ENCODE data around the gene UROC1. TPM values are rescaled to one million over a fixed set of nuclear protein-coding genes. Genes with fewer than 3 reads are reported as not detected.

Gene UROC1
- total and polyA plus RNA-seq, 2 donors from 2014 or later: not detected

GRCh38 chr3:126509597-126510307, 7.8 kb downstream of the UROC1 start:
- no peak overlapping the region for H3K4me3 ChIP-seq (ENCODE audit: low read length in 3 of 3)
- H3K27me3 ChIP-seq (ENCODE audit: control insufficient read depth, insufficient read depth, low read length): no peaks in the 10 kb centered on the region
- no peaks in the 10 kb centered on the region for H3K4me1 ChIP-seq (ENCODE audit: control insufficient read depth in 2 of 3, insufficient read depth in 2 of 3, low read depth in 1 of 3, low read length in 3 of 3)
- no peak overlapping the region for H3K9ac ChIP-seq (ENCODE audit: low read length in 3 of 3)
- H3K27ac ChIP-seq (ENCODE audit: low read depth in 2 of 2, low read length in 2 of 2): no peak overlapping the region
- FAIRE-seq (no peak), DNase-seq (peak in 1 of 5 donors; percentile 60)
- H3K9me3 ChIP-seq (ENCODE audit: control insufficient read depth in 2 of 3, insufficient read depth in 1 of 3, low read length in 3 of 3): no peaks in the 10 kb centered on the region
- intact Hi-C loops (cut with DNase I): no loop called here
- H3K36me3 ChIP-seq (ENCODE audit: control insufficient read depth in 2 of 3, insufficient read depth in 3 of 3, low read length in 3 of 3): no peaks in the 10 kb centered on the region
- no peak for TF ChIP-seq CTCF (IDR thresholded peaks at IDR 0.05; ENCODE audit: borderline replicate concordance, extremely low read depth, insufficient read depth)

- Histone ChIP-seq H3K36me3 (ENCODE audit: control insufficient read depth in 2 of 3, insufficient read depth in 3 of 3, low read length in 3 of 3) (no peaks in the 10 kb centered on the region), H3K27me3 (ENCODE audit: control insufficient read depth, insufficient read depth, low read length) (no peaks in the 10 kb centered on the region), H3K9me3 (ENCODE audit: control insufficient read depth in 2 of 3, insufficient read depth in 1 of 3, low read length in 3 of 3) (no peaks in the 10 kb centered on the region), H3K4me3 (ENCODE audit: low read length in 3 of 3) (no peak overlapping the region), H3K9ac (ENCODE audit: low read length in 3 of 3) (no peak overlapping the region), H3K4me1 (ENCODE audit: control insufficient read depth in 2 of 3, insufficient read depth in 2 of 3, low read depth in 1 of 3, low read length in 3 of 3) (no peaks in the 10 kb centered on the region), H3K27ac (ENCODE audit: low read depth in 2 of 2, low read length in 2 of 2) (no peak overlapping the region)
- no peak for TF ChIP-seq CTCF (IDR thresholded peaks at IDR 0.05; ENCODE audit: borderline replicate concordance, extremely low read depth, insufficient read depth)
- no peak for FAIRE-seq
- DNase-seq: peak in 1 of 5 donors; percentile 53
- intact Hi-C loops (cut with DNase I): no loop called here
Observed at GRCh38 chr3:126508564-126508964, 9.0 kb downstream of the UROC1 start.

DNA sequence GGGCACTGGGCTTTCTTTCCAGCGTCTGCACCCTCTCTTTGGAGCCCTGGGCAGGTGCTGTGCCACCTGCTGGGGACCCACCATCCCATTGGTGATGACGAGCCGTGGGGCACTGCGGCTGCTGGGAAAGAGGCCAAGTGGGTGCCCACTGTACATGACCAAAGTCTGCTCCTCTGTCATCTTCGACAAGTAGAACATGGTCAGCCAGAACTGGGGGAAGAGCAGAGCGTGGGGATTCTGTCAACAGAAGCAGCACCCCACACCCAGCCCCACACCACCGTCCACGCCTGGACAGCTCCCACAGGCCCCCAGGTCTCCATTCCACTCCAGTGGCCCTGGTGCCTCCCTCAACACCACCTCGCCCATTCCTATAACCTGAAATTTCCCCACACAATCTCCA, 9.7 kb downstream of the UROC1 start:
- peak in 1 of 5 donors; percentile 58 for DNase-seq
- Histone ChIP-seq H3K36me3 (ENCODE audit: control insufficient read depth in 2 of 3, insufficient read depth in 3 of 3, low read length in 3 of 3) (no peaks in the 10 kb centered on the region), H3K4me3 (ENCODE audit: low read length in 3 of 3) (no peak overlapping the region), H3K4me1 (ENCODE audit: control insufficient read depth in 2 of 3, insufficient read depth in 2 of 3, low read depth in 1 of 3, low read length in 3 of 3) (no peaks in the 10 kb centered on the region), H3K9me3 (ENCODE audit: control insufficient read depth in 2 of 3, insufficient read depth in 1 of 3, low read length in 3 of 3) (no peaks in the 10 kb centered on the region), H3K27me3 (ENCODE audit: control insufficient read depth, insufficient read depth, low read length) (no peaks in the 10 kb centered on the region), H3K9ac (ENCODE audit: low read length in 3 of 3) (no peak overlapping the region), H3K27ac (ENCODE audit: low read depth in 2 of 2, low read length in 2 of 2) (no peak overlapping the region)
- intact Hi-C loops (cut with DNase I): no loop called here
- no peak for FAIRE-seq
- no peak for TF ChIP-seq CTCF (IDR thresholded peaks at IDR 0.05; ENCODE audit: borderline replicate concordance, extremely low read depth, insufficient read depth)

DNA sequence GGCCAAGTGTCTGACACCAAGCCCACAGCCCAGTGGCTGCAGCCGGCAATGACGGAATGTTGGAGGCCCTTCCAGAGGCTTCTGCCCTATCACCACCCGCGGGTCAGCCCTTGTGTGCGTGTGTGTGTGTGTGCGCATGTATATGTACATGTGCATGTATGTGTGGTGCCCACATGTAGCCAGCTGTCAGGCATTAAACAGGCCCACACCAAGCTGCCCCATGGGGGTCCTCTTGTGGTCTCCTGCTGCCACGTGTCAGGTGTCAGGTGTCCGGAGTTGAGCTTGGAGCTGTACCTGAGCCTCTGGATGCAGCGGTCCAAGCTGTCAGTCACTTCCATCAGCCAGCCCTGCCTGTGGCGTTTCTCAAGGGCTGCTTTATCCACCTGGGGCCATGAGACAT, 13.9 kb downstream of the UROC1 start:
- Histone ChIP-seq H3K27ac (ENCODE audit: low read depth in 2 of 2, low read length in 2 of 2) (no peak overlapping the region), H3K4me3 (ENCODE audit: low read length in 3 of 3) (no peak overlapping the region), H3K4me1 (ENCODE audit: control insufficient read depth in 2 of 3, insufficient read depth in 2 of 3, low read depth in 1 of 3, low read length in 3 of 3) (no peaks in the 10 kb centered on the region), H3K36me3 (ENCODE audit: control insufficient read depth in 2 of 3, insufficient read depth in 3 of 3, low read length in 3 of 3) (no peaks in the 10 kb centered on the region), H3K27me3 (ENCODE audit: control insufficient read depth, insufficient read depth, low read length) (no peaks in the 10 kb centered on the region), H3K9me3 (ENCODE audit: control insufficient read depth in 2 of 3, insufficient read depth in 1 of 3, low read length in 3 of 3) (no peaks in the 10 kb centered on the region), H3K9ac (ENCODE audit: low read length in 3 of 3) (no peak overlapping the region)
- no peak for DNase-seq
- no peak for FAIRE-seq
- TF ChIP-seq CTCF (IDR thresholded peaks at IDR 0.05; ENCODE audit: borderline replicate concordance, extremely low read depth, insufficient read depth): no peak
- intact Hi-C loops (cut with DNase I): no loop called here
